Adipocyte (in vitro differentiated cells): ENCODE measurements around the gene KRTAP10-3.
"Not testable (repeated sequence)": the region's sequence is repeated elsewhere in the genome, so short reads cannot be mapped to it uniquely, and the experiment has no call there.

Experiments
- DNase-seq: peaks from one replicate; pipeline ENCODE4 v3.0.0-alpha.2; 2015; ENCODE audit warnings: low read depth
- H3K27me3 ChIP-seq: replicated peaks from 2 replicates; pipeline ENCODE4 v1.7.0; 2013; ENCODE audit warnings: mild to moderate bottlenecking, low read length, moderate library complexity; ENCODE audit not compliant: control insufficient read depth, insufficient read depth
- H3K36me3 ChIP-seq: 2 replicates; pipeline ENCODE4 v1.7.0; 2013; ENCODE audit warnings: low read length, mild to moderate bottlenecking, moderate library complexity; ENCODE audit not compliant: control insufficient read depth, insufficient read depth, severe bottlenecking
- H3K4me1 ChIP-seq: 2 replicates; pipeline ENCODE4 v1.7.0; 2013; ENCODE audit warnings: mild to moderate bottlenecking, low read length, moderate library complexity; ENCODE audit not compliant: control insufficient read depth, insufficient read depth
- H3K4me3 ChIP-seq: 2 replicates; pipeline ENCODE4 v1.7.0; 2013; ENCODE audit warnings: mild to moderate bottlenecking, low read length, moderate library complexity
- H3K9ac ChIP-seq: 2 replicates; pipeline ENCODE4 v1.7.0; 2013; ENCODE audit warnings: mild to moderate bottlenecking, low read length, moderate library complexity
- H3K9me3 ChIP-seq: 2 replicates; pipeline ENCODE4 v1.7.0; 2013; ENCODE audit warnings: mild to moderate bottlenecking, low read length, moderate library complexity; ENCODE audit not compliant: control insufficient read depth

Gene KRTAP10-3

GRCh38 chr21:44574457-44575306 is 16.1 kb upstream of the KRTAP10-3 start:
- peaks cover 2% of the 10 kb centered on the region for H3K27me3 ChIP-seq
- no peaks in the 10 kb centered on the region for H3K36me3 ChIP-seq
- DNase-seq: no peak
- H3K4me1 ChIP-seq: no peaks in the 10 kb centered on the region
- H3K9ac ChIP-seq: no peak overlapping the region
- H3K9me3 ChIP-seq: peaks cover 27% of the 10 kb centered on the region
- H3K4me3 ChIP-seq: no peak overlapping the region

- not testable (repeated sequence) for H3K9ac ChIP-seq, H3K36me3 ChIP-seq, H3K4me1 ChIP-seq, DNase-seq, H3K27me3 ChIP-seq, H3K4me3 ChIP-seq
- peaks cover 27% of the 10 kb centered on the region for H3K9me3 ChIP-seq
Observed at GRCh38 chr21:44573630-44574456, 15.2 kb upstream of the KRTAP10-3 start, which contains the start of gene KRTAP10-4. KRTAP10-4 (plus strand) TSS chr21:44573729; CDS start chr21:44573759, 30 bp downstream.

- no peak overlapping the region for H3K4me3 ChIP-seq
- H3K9ac ChIP-seq: no peak overlapping the region
- peaks cover 27% of the 10 kb centered on the region for H3K9me3 ChIP-seq
- H3K36me3 ChIP-seq: no peaks in the 10 kb centered on the region
- H3K27me3 ChIP-seq: peaks cover 7% of the 10 kb centered on the region
- no peaks in the 10 kb centered on the region for H3K4me1 ChIP-seq
- no peak for DNase-seq
Observed at GRCh38 chr21:44572959-44573583, 14.5 kb upstream of the KRTAP10-3 start.

- Histone ChIP-seq H3K36me3 (no peaks in the 10 kb centered on the region), H3K4me1 (no peaks in the 10 kb centered on the region), H3K9ac (no peak overlapping the region), H3K27me3 (peaks cover 7% of the 10 kb centered on the region), H3K4me3 (no peak overlapping the region), H3K9me3 (peaks cover 23% of the 10 kb centered on the region)
- DNase-seq: no peak
Observed at GRCh38 chr21:44571844-44572782, 13.5 kb upstream of the KRTAP10-3 start.

GRCh38 chr21:44571296-44571695 is 12.7 kb upstream of the KRTAP10-3 start:
- H3K9ac ChIP-seq: no peak overlapping the region
- H3K4me1 ChIP-seq: no peaks in the 10 kb centered on the region
- H3K4me3 ChIP-seq: no peak overlapping the region
- H3K27me3 ChIP-seq: peaks cover 7% of the 10 kb centered on the region
- no peaks in the 10 kb centered on the region for H3K36me3 ChIP-seq
- DNase-seq: no peak
- peaks cover 15% of the 10 kb centered on the region for H3K9me3 ChIP-seq

GRCh38 chr21:44569861-44570517 is 11.4 kb upstream of the KRTAP10-3 start:
- H3K36me3 ChIP-seq: no peaks in the 10 kb centered on the region
- H3K9me3 ChIP-seq: peaks cover 8% of the 10 kb centered on the region
- no peak overlapping the region for H3K4me3 ChIP-seq
- no peaks in the 10 kb centered on the region for H3K4me1 ChIP-seq
- no peak overlapping the region for H3K9ac ChIP-seq
- no peak for DNase-seq
- peaks cover 7% of the 10 kb centered on the region for H3K27me3 ChIP-seq

- peaks cover 16% of the 10 kb centered on the region for H3K9me3 ChIP-seq
- H3K9ac ChIP-seq: no peak overlapping the region
- no peaks in the 10 kb centered on the region for H3K4me1 ChIP-seq
- no peak overlapping the region for H3K4me3 ChIP-seq
- DNase-seq: no peak
- H3K27me3 ChIP-seq: peaks cover 7% of the 10 kb centered on the region
- H3K36me3 ChIP-seq: no peaks in the 10 kb centered on the region
Observed at GRCh38 chr21:44568667-44569556, 10.3 kb upstream of the KRTAP10-3 start.

- Histone ChIP-seq H3K36me3 (no peaks in the 10 kb centered on the region), H3K9ac (no peak overlapping the region), H3K4me1 (no peaks in the 10 kb centered on the region), H3K9me3 (peaks cover 22% of the 10 kb centered on the region), H3K4me3 (no peak overlapping the region), H3K27me3 (peaks cover 7% of the 10 kb centered on the region)
- DNase-seq: no peak
Observed at GRCh38 chr21:44568261-44568660, 9.7 kb upstream of the KRTAP10-3 start.

GRCh38 chr21:44567481-44568171 is 9.0 kb upstream of the KRTAP10-3 start:
- H3K4me3 ChIP-seq: no peak overlapping the region
- no peak overlapping the region for H3K9ac ChIP-seq
- no peak for DNase-seq
- H3K36me3 ChIP-seq: no peaks in the 10 kb centered on the region
- H3K27me3 ChIP-seq: peaks cover 7% of the 10 kb centered on the region
- no peaks in the 10 kb centered on the region for H3K4me1 ChIP-seq
- H3K9me3 ChIP-seq: peaks cover 28% of the 10 kb centered on the region
